Tongue (tissue), 2 donors: ENCODE data around the gene SAMD15. TPM values are rescaled to one million over a fixed set of nuclear protein-coding genes. Genes with fewer than 3 reads are reported as not detected.
"Not testable (repeated sequence)": the region's sequence is repeated elsewhere in the genome, so short reads cannot be mapped to it uniquely, and the experiment has no call there.

ENCODE experiments used
- DNase-seq: peaks from one replicate; pipeline ENCODE4 v3.0.0-alpha.2; 2015
- total RNA-seq: library from RNA; depleted of rRNA; stranded (reverse); fragments of >200 nt; gene quantifications from one replicate; pipeline ENCODE4 v1.2.3, GENCODE V29; 2014

Gene SAMD15
- total RNA-seq, 1 donor from 2014 or later, result 0.51 TPM

DNA sequence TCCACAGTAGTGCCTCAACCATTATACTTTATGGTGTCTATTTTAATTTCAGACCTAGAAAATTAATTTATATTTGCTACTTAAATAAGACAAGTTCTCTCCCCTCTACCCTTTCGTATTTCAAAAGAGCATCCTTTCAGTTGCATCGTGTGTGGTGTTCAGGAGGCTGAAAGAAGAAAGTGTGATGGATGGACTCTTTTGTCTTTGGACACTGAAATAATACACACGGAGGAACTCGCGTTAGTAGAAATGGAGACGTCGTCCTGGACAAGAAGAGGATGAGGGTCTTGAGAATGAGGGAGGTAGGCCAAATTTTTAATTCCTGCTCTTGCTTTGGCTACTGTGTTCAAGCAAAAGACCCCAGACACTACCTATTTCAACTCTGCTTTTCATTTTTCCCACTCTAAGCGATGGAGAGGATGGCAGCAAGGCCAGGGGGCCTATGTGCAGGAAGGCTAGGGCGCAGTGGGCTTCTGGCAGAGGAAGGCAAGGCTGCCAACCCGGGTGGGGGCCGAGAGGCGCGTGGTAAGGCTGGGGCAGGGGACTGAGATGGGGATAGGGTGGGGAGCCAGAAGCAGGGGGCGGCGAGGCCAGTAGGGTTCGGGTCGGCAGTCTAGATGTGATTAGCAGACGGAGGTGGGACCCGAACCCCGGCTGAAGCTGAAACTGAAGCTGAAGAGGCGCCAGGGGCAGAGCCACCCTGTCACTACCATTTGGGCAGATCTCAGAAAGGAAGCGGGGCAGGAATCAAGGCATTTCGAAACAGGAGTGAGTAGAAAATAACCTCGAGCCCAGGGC is 1.0 kb upstream of the SAMD15 start:
- peak; percentile 41 for DNase-seq

DNA sequence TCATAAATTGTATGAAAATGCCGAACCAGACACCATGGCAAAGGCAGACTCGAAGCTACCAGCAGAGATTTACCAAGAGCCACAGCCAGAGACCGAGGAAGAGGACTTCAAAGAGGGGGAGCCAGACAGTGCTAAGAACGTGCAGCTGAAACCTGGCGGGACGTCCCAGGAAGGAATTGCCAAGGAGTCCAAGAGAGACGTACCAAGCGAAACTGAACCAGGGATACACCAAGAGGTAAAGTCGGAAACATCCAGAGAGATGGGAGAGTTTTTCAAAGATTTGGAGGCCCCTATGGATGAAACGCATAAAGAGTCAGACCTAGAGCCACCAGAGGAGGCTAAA is 294 bp downstream of the SAMD15 start:
- DNase-seq, result no peak

DNA sequence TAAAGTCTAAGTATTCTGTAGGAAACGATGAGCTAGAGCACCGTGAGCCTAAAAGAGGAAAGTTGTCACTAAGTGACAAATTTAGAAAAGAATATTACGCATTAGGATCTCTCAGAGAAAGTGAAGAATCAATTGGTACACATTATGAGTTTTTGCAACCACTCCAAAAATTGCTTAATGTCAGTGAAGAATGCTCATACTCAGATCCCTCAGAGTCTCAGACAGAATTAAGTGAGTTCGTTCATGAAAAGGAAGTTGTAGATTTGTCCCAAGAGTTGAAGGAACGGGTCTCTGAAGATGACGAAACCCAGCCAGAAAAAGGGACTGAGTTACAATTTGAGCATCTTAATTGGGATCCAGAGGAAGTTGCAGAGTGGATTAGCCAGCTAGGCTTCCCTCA is 1.5 kb downstream of the SAMD15 start:
- DNase-seq, result no peak

DNA sequence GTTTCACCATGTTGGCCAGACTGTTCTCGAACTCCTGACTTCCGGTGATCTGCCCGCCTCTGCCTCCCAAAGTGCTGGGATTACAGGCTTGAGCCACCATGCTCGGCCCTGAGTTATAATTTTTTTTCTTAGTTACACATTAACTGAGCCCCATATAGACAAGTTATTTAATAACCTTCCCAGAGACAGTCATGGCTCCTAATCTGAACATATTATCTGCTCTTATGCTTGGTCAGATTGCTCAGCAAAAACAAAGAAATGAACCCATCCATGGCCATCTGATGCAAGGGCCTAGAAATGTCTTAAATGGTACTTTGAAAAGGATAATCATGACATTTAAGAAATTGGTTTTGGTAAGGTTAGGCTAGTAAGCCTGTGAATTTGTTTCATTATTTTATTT is 13.0 kb downstream of the SAMD15 start:
- no peak for DNase-seq

DNA sequence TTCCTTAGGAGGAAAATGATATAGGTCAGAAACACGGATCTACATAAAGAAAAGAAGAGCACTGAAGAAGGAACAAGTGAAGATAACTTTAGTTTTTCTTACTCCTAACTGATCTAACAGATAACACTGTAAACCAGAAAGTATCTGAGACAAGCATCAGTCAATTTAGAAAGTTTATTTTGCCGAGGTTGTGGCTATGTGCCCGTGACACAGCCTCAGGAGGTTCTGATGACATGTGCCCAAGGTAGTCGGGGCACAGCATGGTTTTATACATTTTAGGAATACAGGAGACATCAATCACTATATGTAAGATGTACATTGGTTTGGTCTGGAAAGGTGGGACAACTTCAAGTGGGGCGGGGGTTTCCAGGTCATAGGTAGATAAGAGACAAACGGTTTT is 23.0 kb downstream of the SAMD15 start:
- DNase-seq, result no peak

DNA sequence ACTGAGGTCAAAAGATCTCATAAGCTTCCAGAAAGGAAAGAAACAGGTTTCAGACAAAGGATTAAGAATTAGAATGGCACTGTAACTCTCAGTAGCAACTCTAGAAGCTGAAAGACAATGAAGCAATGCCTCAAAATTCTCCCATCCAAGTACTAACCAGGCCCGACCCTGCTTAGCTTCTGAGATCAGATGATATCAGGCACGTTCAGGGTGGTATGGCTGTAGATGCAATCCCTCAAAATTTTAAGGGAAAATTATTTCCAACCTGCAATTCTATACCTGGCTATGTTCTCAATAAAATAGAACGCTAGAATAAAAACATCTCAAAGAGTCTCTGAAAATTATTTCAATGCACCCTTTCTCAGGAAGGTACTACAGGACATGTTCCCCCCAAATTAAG is 26.6 kb downstream of the SAMD15 start:
- no peak for DNase-seq

DNA sequence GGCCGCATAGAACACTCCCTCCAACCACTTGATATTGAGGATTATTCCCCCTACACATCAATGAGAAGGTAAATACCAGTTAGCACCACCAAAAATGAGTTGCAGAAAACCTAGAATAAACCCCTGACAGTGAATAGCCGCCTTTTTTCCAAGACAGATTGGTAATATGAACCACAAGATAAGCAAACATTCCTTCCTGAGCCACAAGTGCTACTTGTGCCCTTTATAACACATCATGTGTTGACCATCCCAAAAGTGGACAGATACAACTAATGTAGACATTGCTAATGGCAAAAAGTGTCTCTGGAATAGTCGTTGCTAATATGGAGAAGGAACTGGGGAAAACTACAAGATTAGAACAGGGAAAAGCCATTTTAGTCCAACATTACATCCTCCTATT is 28.9 kb downstream of the SAMD15 start:
- DNase-seq, result no peak

DNA sequence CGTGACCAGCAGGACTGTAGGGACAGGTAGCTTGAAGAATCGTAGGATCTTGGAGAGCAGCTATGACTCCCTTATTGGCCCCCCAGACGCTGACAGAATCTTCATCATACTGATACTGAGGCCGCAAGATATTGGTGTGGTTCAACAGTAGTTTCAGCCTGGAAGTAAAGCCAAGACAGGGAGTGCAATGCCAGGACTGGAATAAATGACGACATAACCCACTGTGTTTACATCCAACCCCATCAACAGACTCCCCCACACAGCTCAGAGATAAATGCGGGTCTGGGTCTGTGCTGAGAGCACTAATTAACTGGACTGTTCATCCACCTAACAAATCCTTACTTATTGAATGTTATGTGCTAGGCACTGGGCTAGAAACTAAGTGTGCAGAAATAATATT is 29.5 kb downstream of the SAMD15 start:
- no peak for DNase-seq

DNA sequence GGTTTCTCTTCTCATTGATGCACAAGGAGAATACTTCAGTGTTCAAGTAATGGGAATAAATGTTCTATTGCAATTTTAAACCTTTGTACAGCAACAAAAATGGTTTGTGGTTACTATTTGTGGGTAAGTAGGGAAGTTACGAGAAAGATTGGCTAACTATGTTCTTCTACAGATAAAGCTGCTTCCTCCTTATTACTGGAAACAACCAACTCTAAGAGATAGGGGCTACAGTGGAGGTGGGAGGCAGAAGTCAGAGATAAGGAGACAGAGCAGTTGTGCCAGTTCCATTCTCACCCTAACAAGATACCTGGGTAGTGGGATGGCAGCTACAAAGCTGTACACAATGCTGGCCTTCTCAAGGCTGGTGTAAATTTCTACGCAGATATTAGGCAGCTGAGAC is 30.0 kb downstream of the SAMD15 start:
- no peak for DNase-seq

DNA sequence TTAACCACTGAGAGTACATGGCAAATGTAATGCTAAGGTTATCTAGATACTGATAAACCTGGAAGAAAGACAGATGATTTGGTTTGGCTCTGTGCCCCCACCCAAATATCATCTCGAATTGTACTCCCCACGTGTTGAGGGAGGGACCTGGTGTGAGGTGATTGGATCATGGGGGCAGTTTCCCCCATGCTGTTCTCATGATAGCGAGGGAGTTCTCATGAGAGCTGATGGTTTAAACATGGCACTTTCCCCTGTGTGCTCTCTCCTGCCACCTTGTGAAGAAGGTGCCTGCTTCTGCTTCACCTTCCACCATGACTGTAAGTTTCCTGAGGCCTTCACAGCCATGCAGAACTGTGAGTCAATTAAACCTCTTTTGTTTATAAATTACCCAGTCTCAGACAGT is 32.0 kb downstream of the SAMD15 start:
- no peak for DNase-seq

DNA sequence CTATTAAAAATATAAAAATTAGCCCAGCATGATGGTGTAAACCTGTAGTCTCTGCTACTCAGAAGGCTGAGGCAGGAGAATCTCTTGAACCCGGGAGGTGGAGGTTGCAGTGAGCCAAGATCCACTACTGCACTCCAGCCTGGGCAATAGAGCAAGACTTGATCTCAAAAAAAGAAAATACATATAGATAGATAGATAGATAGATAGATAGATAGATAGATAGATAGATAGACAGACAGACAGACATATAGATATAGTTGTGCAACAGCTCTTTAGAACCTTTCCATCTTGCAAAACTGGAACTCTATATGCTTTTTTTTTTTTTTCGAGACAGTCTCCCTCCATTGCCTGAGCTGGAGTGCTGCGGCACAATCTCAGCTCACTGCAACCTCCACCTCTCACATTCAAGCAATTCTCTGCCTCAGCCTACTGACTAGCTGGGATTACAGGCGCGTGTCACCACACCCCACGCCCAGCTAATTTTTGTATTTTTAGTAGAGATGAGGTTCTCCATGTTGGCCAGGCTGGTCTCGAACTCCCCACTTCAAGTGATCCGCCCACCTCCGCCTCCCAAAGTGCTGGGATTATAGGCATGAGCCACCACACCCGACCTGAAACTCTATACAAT is 38.3 kb downstream of the SAMD15 start:
- DNase-seq, result not testable (repeated sequence)

DNA sequence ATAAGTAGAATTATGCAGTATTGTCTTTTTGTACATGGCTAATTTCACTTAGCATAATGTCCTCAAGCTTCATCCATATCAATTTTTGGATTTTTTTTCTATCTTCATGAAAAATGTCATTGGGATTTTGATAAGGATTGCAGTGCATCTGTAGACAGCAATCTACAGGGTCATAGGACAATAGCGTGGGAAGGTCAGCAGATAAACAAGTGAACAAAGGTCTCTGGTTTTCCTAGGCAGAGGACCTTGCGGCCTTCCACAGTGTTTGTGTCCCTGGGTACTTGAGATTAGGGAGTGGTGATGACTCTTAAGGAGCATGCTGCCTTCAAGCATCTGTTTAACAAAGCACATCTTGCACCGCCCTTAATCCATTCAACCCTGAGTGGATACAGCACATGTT is 38.9 kb downstream of the SAMD15 start:
- DNase-seq, result not testable (repeated sequence)

DNA sequence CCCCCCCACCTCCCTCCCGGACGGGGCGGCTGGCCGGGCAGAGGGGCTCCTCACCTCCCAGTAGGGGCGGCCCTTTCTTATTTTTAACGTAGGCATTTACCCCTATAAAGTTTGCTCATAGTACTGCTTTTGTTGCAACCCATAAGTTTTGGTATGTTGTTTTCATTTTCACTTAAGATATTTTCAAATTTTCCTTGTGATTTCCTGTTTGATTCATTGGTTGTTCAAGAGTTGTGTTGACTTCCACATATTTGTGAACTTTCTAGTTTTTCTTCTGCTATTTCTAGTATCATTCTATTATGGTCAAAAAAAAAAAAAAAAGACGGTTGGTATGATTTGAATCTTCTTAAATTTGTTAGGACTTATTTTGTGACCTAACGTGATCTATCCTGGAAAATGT is 39.7 kb downstream of the SAMD15 start:
- no peak for DNase-seq

DNA sequence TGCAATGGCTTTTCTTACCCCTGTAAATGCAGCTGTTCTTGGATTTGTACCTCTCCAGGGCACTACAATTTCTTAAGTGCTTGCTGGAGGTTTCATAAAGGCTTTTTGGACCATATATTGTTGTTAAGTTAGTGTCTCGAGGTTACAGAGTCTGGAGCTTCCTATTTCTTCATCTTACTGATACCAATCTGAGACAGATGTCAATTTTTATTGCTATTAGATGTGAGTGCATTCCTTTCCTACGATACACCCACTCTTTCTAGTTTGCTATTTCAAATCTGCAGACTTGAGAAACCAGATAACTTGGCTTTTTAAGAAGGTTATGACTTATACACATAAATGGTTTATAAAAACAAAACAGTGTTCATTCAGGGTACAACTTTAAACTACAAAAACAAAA is 44.0 kb downstream of the SAMD15 start:
- DNase-seq, result no peak

DNA sequence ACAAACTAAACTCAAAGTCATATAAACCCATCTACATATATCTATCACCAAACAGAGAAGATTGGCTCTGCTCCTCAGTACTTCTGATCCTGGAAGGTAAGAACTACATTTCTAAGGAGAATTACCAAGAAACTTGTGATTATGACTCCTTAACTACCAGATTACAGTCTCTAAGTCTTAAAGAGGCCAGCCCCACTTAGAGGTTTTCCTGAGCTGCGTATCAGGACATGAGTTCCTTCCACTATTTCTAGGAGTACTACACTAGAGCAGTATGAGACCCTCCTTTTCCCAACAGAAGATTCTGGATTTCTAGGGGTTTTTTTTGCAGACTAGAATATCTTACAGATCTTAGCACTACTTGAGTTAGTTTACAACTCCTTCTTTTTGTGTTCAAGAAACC is 46.2 kb downstream of the SAMD15 start, which contains the start of gene NOXRED1:
Gene NOXRED1, minus strand, starts transcription at position 101 of the 400 bp plus-strand sequence. CDS start 634 bp downstream, outside the sequence.
- DNase-seq, result no peak

DNA sequence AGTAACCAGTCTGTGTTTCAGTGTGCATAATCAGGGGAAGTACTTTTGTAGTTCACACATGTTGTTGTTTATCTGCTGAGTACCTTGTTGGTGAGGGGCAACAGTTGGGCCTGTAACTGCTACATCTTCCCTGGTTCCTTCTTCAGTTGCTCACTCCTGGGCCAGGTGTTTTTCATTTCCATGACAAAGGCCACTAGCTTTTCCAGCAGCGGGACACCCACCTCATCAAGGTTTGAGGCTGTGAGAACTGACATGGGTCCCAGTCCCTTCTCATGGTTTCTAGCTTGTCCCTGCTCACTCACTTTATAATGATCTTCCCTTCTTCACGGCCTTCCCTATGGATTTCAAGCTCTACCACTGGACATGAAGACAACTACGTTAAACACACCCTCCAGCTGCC is 47.7 kb downstream of the SAMD15 start:
- DNase-seq, result no peak

DNA sequence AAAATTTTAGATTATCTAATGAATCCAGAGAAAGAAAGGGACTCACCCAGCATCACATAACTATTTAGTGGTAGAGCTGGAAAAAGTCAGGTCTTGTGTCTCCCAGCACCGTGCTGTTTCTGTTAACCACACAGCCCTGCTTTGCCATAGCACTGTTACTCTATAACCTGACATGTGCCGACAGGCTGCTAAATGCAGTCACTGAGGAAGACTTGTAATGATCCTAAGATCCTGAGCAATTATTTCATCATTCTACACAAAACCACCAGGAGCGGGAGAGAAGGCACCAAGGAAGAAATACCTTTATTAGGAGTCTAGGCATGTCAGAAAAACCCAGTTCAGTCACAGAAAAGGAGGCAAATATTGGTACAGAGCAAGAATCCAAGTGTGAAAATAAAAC is 49.2 kb downstream of the SAMD15 start:
- DNase-seq, result no peak

DNA sequence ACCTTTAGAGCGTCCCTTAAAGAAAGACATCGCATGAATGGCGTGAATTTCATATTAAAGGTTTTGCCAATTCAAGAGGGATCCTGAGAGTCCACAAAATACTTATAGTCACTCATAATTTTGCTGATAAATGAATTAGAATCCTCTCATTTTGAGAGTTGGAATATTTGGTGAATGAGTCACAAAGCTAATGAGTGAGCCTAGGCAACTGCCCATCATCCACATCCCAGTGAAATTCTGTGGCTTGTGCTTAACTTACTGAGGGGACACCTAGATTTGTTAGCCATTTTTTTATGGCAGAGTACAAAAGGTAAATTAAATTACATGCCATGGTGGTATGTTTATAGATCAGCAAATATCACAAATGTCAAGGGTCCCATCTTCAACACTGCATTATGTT is 58.9 kb downstream of the SAMD15 start:
- no peak for DNase-seq

DNA sequence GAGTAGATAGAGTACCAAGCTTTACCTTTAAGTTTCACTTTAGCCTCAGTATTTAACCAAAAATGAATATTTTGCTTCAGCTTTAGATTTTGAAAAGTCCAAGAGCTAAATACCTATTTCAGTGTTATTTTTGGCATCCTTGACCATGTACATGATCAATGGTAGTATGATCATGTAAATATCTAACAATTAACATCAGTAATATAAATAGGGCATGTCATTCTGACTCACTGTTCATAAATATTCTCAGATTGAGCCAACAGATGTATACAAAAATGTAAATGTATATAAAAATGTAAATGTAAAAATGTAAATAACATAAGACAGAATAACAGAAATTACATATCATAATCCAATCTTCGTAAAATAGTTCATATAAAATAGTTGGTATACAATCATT is 61.4 kb downstream of the SAMD15 start:
- no peak for DNase-seq

DNA sequence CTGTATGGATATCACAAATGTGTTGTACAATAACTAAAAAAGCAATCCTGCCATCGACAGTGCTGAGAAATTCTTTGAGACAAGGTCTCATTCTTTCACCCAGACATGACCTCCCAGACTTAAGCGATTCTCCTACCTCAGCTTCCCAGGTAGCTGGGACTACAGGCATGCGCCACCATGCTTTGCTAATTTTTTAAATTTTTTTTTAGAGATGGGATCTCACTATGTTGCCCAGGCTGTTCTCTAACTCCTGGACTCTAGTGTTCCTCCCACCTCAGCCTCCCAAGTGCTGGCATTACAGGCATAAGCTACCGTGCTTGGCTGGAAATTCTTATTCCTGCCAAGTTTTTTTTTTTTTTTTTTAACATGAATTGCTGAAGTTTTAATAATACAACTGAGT is 62.7 kb downstream of the SAMD15 start:
- DNase-seq, result no peak
